GM12878 (cell line): ENCODE data around the gene DNASE2B. TPM values are rescaled to one million over a fixed set of nuclear protein-coding genes. Genes with fewer than 3 reads are reported as not detected.

ENCODE experiments used
- ATAC-seq: fragments of 200-7000 bp; cut with Tn5 transposase; 3 replicates; pipeline ENCODE4 v1.9.1; 2020; ENCODE audit warnings: mild to moderate bottlenecking, moderate library complexity
- BruUV-seq: library from RNA; stranded (reverse); fragments of 400-500 nt; replicated peaks from 2 replicates; lab custom pipeline; 2021; lab: Mats Ljungman, UMichigan
- CTCF ChIA-PET: fragments of 300-600 bp; sonication (Branson Sonifier 250); formaldehyde crosslinking; extraction: SDS; loops from one replicate; lab custom pipeline; 2021; ENCODE audit warnings: inconsistent platforms; lab: Yijun Ruan, JAX
- POLR2A ChIA-PET: fragments of 350-600 bp; formaldehyde crosslinking; extraction: SDS; loops from one replicate; lab custom pipeline; 2021; ENCODE audit warnings: inconsistent platforms; lab: Charles Lee
- RAD21 ChIA-PET: fragments of 300-600 bp; sonication (Branson Sonifier 250); formaldehyde crosslinking; loops from one replicate; lab custom pipeline; 2023; ENCODE audit warnings: antibody characterized with exemption; ENCODE audit not compliant: unreplicated experiment; lab: Charles Lee
- SMC1A ChIA-PET: fragments of 300-600 bp; sonication (Branson Sonifier 250); formaldehyde crosslinking; loops from one replicate; lab custom pipeline; 2023; ENCODE audit not compliant: unreplicated experiment, uncharacterized antibody; lab: Charles Lee
- DNase-seq: peaks from one replicate; pipeline ENCODE4 v3.0.0-alpha.2; 2011; ENCODE audit warnings: low read depth, low spot score
- FAIRE-seq: peaks from 3 replicates; lab custom pipeline; 2011; peaks lifted over from hg19 to GRCh38; lab: Jason Lieb, UNC
- H2AFZ ChIP-seq: 2 replicates; pipeline ENCODE4 v1.6.0; 2011; ENCODE audit warnings: low read depth, low read length, control low read depth; ENCODE audit not compliant: control insufficient read depth
- H3K27ac ChIP-seq: 2 replicates; pipeline ENCODE4 v1.5.1; 2011; ENCODE audit warnings: control low read depth; ENCODE audit not compliant: control insufficient read depth, insufficient read depth
- H3K27me3 ChIP-seq, 2 experiments: replicated peaks in 1 of 2; 2 replicates each; pipeline versions ENCODE4 v1.6.0 to v1.6.1; 2011; ENCODE audit warnings: low read length in 1 of 2; ENCODE audit not compliant: control insufficient read depth in 2 of 2, insufficient read depth in 2 of 2
- H3K36me3 ChIP-seq, 2 experiments: 2 replicates each; pipeline ENCODE4 v1.5.1; 2011; ENCODE audit warnings: low read length in 1 of 2; ENCODE audit not compliant: control insufficient read depth in 2 of 2, insufficient read depth in 2 of 2
- H3K4me1 ChIP-seq: 2 replicates; pipeline ENCODE4 v1.6.1; 2011; ENCODE audit warnings: mild to moderate bottlenecking, low read length, moderate library complexity, mixed read lengths; ENCODE audit not compliant: control insufficient read depth, insufficient read depth
- H3K4me2 ChIP-seq: 2 replicates; pipeline ENCODE4 v1.6.0; 2011; ENCODE audit warnings: control low read depth; ENCODE audit not compliant: control insufficient read depth, insufficient read depth
- H3K4me3 ChIP-seq: fragments of 200-600 bp; sonication (generic); 2 replicates; pipeline ENCODE4 v1.5.1; 2016
- H3K79me2 ChIP-seq: 2 replicates; pipeline ENCODE4 v1.6.0; 2011; ENCODE audit warnings: low read length; ENCODE audit not compliant: control insufficient read depth, insufficient read depth
- H3K9ac ChIP-seq: 2 replicates; pipeline ENCODE4 v1.8.0; 2011; ENCODE audit warnings: low read length, control low read depth, mixed read lengths; ENCODE audit not compliant: control insufficient read depth, insufficient read depth
- H3K9me3 ChIP-seq: replicated peaks from 3 replicates; pipeline ENCODE4 v1.5.1; 2011; ENCODE audit warnings: mild to moderate bottlenecking, low read length; ENCODE audit not compliant: control insufficient read depth, insufficient read depth
- H4K20me1 ChIP-seq: 2 replicates; pipeline ENCODE4 v1.6.0; 2011; ENCODE audit not compliant: control insufficient read depth, insufficient read depth
- ATF3 ChIP-seq: IDR thresholded peaks from 2 replicates; pipeline ENCODE4 v1.6.1; 2011; ENCODE audit warnings: low read depth, mild to moderate bottlenecking, low read length, moderate library complexity, borderline replicate concordance; ENCODE audit errors: extremely low read depth
- CEBPB ChIP-seq, 2 experiments: fragments of 150-350 bp in 1 of 2; IDR thresholded peaks; 2 replicates each; pipeline ENCODE4 v1.6.1; 2012 to 2014; ENCODE audit warnings: low read depth in 2 of 2, low read length in 2 of 2, borderline replicate concordance in 1 of 2, inconsistent platforms in 1 of 2
- FOS ChIP-seq: IDR thresholded peaks from 3 replicates; pipeline ENCODE4 v1.6.1; 2011; ENCODE audit warnings: borderline replicate concordance; ENCODE audit not compliant: insufficient read length; ENCODE audit errors: extremely low read depth
- NBN ChIP-seq: fragments of 450-650 bp; IDR thresholded peaks from 2 replicates; pipeline ENCODE4 v1.6.1; 2016
- NFYA ChIP-seq: IDR thresholded peaks from 2 replicates; pipeline ENCODE4 v1.6.1; 2011; ENCODE audit warnings: low read depth, mild to moderate bottlenecking, low read length, improper control_type of control experiment, borderline replicate concordance
- PBX3 ChIP-seq: IDR thresholded peaks from 2 replicates; pipeline ENCODE4 v1.6.1; 2011; ENCODE audit warnings: mild to moderate bottlenecking, low read depth, low read length, moderate library complexity; ENCODE audit not compliant: insufficient replicate concordance
- POLR2A ChIP-seq: IDR thresholded peaks from 2 replicates; pipeline ENCODE4 v1.6.1; 2011; ENCODE audit warnings: low read depth, mild to moderate bottlenecking, low read length
- RELA ChIP-seq: fragments of 450-650 bp; IDR thresholded peaks from 2 replicates; pipeline ENCODE4 v1.8.0; 2014; ENCODE audit warnings: borderline replicate concordance; ENCODE audit not compliant: partially characterized antibody
- RFX5 ChIP-seq: IDR thresholded peaks from 2 replicates; pipeline ENCODE4 v1.6.1; 2011; ENCODE audit warnings: low read depth, low read length, improper control_type of control experiment
- SIN3A ChIP-seq: IDR thresholded peaks from 2 replicates; pipeline ENCODE4 v1.6.1; 2012; ENCODE audit warnings: low read depth, low read length, improper control_type of control experiment
- SKIL ChIP-seq: fragments of 450-650 bp; IDR thresholded peaks from 2 replicates; pipeline ENCODE4 v1.6.1; 2017; ENCODE audit warnings: mild to moderate bottlenecking, low read depth, inconsistent platforms; ENCODE audit not compliant: poor library complexity, severe bottlenecking
- SUPT20H ChIP-seq: IDR thresholded peaks from 2 replicates; pipeline ENCODE4 v1.6.1; 2011; ENCODE audit warnings: low read depth, mild to moderate bottlenecking, low read length, moderate library complexity, borderline replicate concordance; ENCODE audit not compliant: control insufficient read depth
- SUZ12 ChIP-seq: fragments of 200-600 bp; sonication (generic); IDR thresholded peaks from one replicate; pipeline ENCODE4 v1.6.1; 2018; ENCODE audit warnings: antibody characterized with exemption, mild to moderate bottlenecking; ENCODE audit not compliant: unreplicated experiment
- TCF3 ChIP-seq: IDR thresholded peaks from 2 replicates; pipeline ENCODE4 v1.6.1; 2012; ENCODE audit warnings: low read depth, mild to moderate bottlenecking, low read length, borderline replicate concordance; ENCODE audit not compliant: insufficient read depth
- ZBTB40 ChIP-seq: fragments of 450-650 bp; IDR thresholded peaks from 2 replicates; pipeline ENCODE4 v1.6.1; 2016; ENCODE audit warnings: mild to moderate bottlenecking, moderate library complexity, borderline replicate concordance
- ZNF24 ChIP-seq: fragments of 450-650 bp; IDR thresholded peaks from 2 replicates; pipeline ENCODE4 v1.6.1; 2017; ENCODE audit warnings: antibody characterized with exemption, mild to moderate bottlenecking
- ZZZ3 ChIP-seq: IDR thresholded peaks from 2 replicates; pipeline ENCODE4 v1.6.1; 2011; ENCODE audit warnings: low read depth; ENCODE audit not compliant: control insufficient read depth, insufficient read length
- WGBS: methylation state at CpG from one replicate; pipeline ENCODE4 v1.1.6; 2016; ENCODE audit warnings: low lambda C conversion rate; ENCODE audit not compliant: insufficient replicate concordance, insufficient coverage; ENCODE audit errors: missing lambda C conversion rate; 5-methylcytosine and 5-hydroxymethylcytosine counted together
- in situ Hi-C: fragments of 300-500 bp; cut with MboI; formaldehyde crosslinking; loops from 9 replicates; pipeline ENCODE4 v1.14.3; 2018; ENCODE audit warnings: mixed read lengths
- intact Hi-C: fragments of 100-400 bp; cut with micrococcal nuclease; formaldehyde crosslinking; loops from one replicate; pipeline ENCODE4 v1.14.2; 2022; ENCODE audit not compliant: unreplicated experiment
- polyA plus RNA-seq, 11 experiments: library from polyadenylated mRNA; depleted of rRNA in 4 of 11; unstranded in 6 of 11; stranded (reverse) in 5 of 11; fragments of >200 nt; fragmentation: Nextera tagmentation in 4 of 11; fragmentation: Illumina TruSeq in 1 of 11; extraction: Ambion mirVana in 4 of 11; extraction: Trizol in 1 of 11; gene quantifications; 1 replicate in 1 of 11; 2 replicates in 10 of 11; pipeline versions ENCODE4 v1.2.1 to v1.2.3, GENCODE V29; 2011 to 2016; ENCODE audit warnings: inconsistent platforms in 2 of 11, missing spikeins in 2 of 11, low read depth in 1 of 11
- total RNA-seq, 4 experiments: library from RNA; depleted of rRNA in 3 of 4; stranded (reverse); fragments of >200 nt in 3 of 4; fragmentation: Illumina TruSeq in 1 of 4; extraction: Trizol in 1 of 4; gene quantifications; 2 replicates each; pipeline versions ENCODE4 v1.2.1 to v1.2.3, GENCODE V29; 2013 to 2021

The DNASE2B gene
- total and polyA plus RNA-seq, 10 of the 15 experiments (the other 5 are each of a cell fraction or from before 2014, with no cell fraction given) = not detected

GRCh38 chr1:84361796-84362195, 36.5 kb upstream of the DNASE2B start:
- FAIRE-seq = no peak
- H3K4me1 ChIP-seq = no peaks in the 10 kb centered on the region
- no peak overlapping the region for H3K4me3 ChIP-seq
- no peak for DNase-seq
- ChIA-PET CTCF (interaction anchor here (1.4 kb wide), 1 partner anchor 13 kb away, joined by 5 read pairs; no protein-coding TSS in a partner anchor), RAD21 (no interaction called here), POLR2A (no interaction called here), SMC1A (interaction anchor here (1.5 kb wide), 1 partner anchor 12 kb away, joined by 4 read pairs; no protein-coding TSS in a partner anchor)
- H3K4me2 ChIP-seq = no peak overlapping the region
- no peak overlapping the region for H3K9ac ChIP-seq
- H2AFZ ChIP-seq = no peak overlapping the region
- BruUV-seq = no TSS peak
- H3K36me3 ChIP-seq = no peaks in the 10 kb centered on the region
- in situ Hi-C loops = no loop called here
- H3K79me2 ChIP-seq = no peaks in the 10 kb centered on the region
- 37% methylated on average over 3 of the region's 3 CpGs for WGBS
- intact Hi-C loops = no loop called here
- no peak overlapping the region for H3K27ac ChIP-seq
- ATAC-seq = no peak
- no peaks in the 10 kb centered on the region; a peak in 1 of 4 replicates for H3K27me3 ChIP-seq
- no peaks in the 10 kb centered on the region for H3K9me3 ChIP-seq
- H4K20me1 ChIP-seq = no peaks in the 10 kb centered on the region
- TF ChIP-seq NFYA = no peak
- TF ChIP-seq FOS = no peak
- no peak for TF ChIP-seq SKIL
- TF ChIP-seq ZZZ3 = no peak
- TF ChIP-seq NBN = no peak
- TF ChIP-seq ZBTB40 = no peak
- TF ChIP-seq ATF3 = no peak
- TF ChIP-seq RELA = no peak
- no peak for TF ChIP-seq PBX3
- no peak for TF ChIP-seq ZNF24
- TF ChIP-seq SIN3A = no peak
- TF ChIP-seq POLR2A = no peak
- TF ChIP-seq SUZ12 = no peak
- no peak for TF ChIP-seq CEBPB (IDR thresholded peaks at IDR 0.05; ENCODE audit: borderline replicate concordance in 1 of 2, low read depth in 2 of 2, low read length in 2 of 2)
- TF ChIP-seq SUPT20H = no peak
- TF ChIP-seq RFX5 = no peak
- no peak for TF ChIP-seq TCF3
